ENCODE measurements around the gene ANKRD63.

The ANKRD63 gene

DNA sequence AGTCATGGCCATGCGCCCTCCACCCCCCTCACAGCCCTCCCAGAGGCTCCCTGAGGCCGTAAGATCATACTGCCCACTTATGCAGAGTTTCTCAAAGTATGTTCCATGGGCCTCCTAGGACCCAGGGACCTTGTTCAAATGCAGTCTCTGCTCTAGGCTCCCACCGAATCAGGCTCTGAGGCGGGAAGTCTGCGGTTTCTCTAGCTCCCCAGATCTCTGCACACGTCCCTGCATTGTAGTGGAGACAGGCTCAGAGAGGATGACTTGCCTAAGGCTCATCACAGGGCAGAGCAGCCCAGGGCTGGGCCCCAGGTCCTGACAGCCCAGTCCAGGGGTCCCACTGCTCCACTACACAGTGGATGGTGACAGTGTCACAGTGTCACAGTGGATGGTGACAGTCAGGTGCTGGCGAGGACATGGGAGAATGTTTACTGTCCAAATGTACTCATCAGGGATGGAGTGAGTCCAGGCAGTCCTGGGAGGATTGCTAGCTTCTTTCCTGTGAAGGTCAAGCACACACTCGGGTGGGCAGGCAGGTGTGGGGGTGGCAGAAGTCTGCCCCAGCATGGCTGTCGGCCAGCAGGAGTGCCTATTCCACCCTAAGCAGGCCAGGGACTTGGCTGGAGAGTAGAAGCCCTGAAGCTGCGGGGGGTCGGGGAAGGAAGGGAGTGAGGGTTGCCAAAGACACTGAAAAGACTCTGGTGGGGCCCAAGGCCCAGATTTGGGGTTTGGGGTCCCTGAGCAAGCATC lies 12.4 kb downstream of the ANKRD63 start:
- no peak overlapping the region for H3K9ac ChIP-seq (ENCODE audit: insufficient read length)
- no peak overlapping the region for H3K27ac ChIP-seq
- no peak for DNase-seq (ENCODE audit: low read depth, low spot score)
- TF ChIP-seq EZH2 (IDR thresholded peaks at IDR 0.05): no peak
- no peak for TF ChIP-seq FOXP2 (optimal IDR thresholded peaks at IDR 0.05; ENCODE audit: control extremely low read depth, extremely low read length, insufficient read depth)
- TF ChIP-seq POLR2AphosphoS5 (IDR thresholded peaks at IDR 0.05; ENCODE audit: borderline replicate concordance, low read depth, low read length): no peak
- no peaks in the 10 kb centered on the region for H3K9me3 ChIP-seq (ENCODE audit: low read depth, low read length)
- no peak overlapping the region for H3K4me3 ChIP-seq
- no peaks in the 10 kb centered on the region for H3K36me3 ChIP-seq (ENCODE audit: insufficient read depth, low read length)

- Histone ChIP-seq H3K4me3 (no peak overlapping the region), H3K27ac (no peak overlapping the region), H3K9me3 (ENCODE audit: low read depth, low read length) (no peaks in the 10 kb centered on the region), H3K36me3 (ENCODE audit: insufficient read depth, low read length) (no peaks in the 10 kb centered on the region), H3K9ac (ENCODE audit: insufficient read length) (no peak overlapping the region)
- TF ChIP-seq FOXP2 (optimal IDR thresholded peaks at IDR 0.05; ENCODE audit: control extremely low read depth, extremely low read length, insufficient read depth) (no peak), POLR2AphosphoS5 (IDR thresholded peaks at IDR 0.05; ENCODE audit: borderline replicate concordance, low read depth, low read length) (no peak), EZH2 (IDR thresholded peaks at IDR 0.05) (no peak)
- DNase-seq (ENCODE audit: low read depth, low spot score): no peak
Observed at GRCh38 chr15:40269604-40270003, 13.3 kb downstream of the ANKRD63 start.

DNA sequence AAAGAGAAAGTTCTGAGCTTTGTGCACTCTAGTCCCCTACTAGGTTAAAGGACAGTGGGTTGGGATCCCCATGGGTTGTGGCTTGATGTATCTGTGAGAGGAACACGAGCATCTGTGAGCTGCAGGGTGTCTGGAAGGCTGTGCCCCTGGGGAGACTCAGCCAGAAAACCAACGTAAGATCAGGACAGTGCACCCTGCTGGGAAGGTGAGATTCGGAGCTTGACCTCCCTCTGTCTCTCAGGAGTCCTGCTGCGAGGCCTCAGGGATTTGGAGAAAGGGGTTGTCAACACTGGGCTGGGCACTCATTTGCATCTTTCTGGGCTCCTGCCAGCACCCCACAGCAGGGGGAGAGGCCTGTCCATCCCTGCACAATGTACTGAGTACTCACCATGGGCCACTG lies 15.2 kb downstream of the ANKRD63 start:
- H3K36me3 ChIP-seq (ENCODE audit: insufficient read depth, low read length): no peaks in the 10 kb centered on the region
- no peak for TF ChIP-seq EZH2 (IDR thresholded peaks at IDR 0.05)
- TF ChIP-seq POLR2AphosphoS5 (IDR thresholded peaks at IDR 0.05; ENCODE audit: borderline replicate concordance, low read depth, low read length): no peak
- no peak for TF ChIP-seq FOXP2 (optimal IDR thresholded peaks at IDR 0.05; ENCODE audit: control extremely low read depth, extremely low read length, insufficient read depth)
- H3K9ac ChIP-seq (ENCODE audit: insufficient read length): no peak overlapping the region
- no peak overlapping the region for H3K4me3 ChIP-seq
- H3K9me3 ChIP-seq (ENCODE audit: low read depth, low read length): no peaks in the 10 kb centered on the region
- no peak for DNase-seq (ENCODE audit: low read depth, low spot score)
- no peak overlapping the region for H3K27ac ChIP-seq

- Histone ChIP-seq H3K27ac (0 out of 2 replicates have a peak overlapping the region, but pooled peaks have one; percentile 21), H3K9ac (ENCODE audit: insufficient read length) (no peak overlapping the region), H3K36me3 (ENCODE audit: insufficient read depth, low read length) (no peaks in the 10 kb centered on the region), H3K9me3 (ENCODE audit: low read depth, low read length) (no peaks in the 10 kb centered on the region), H3K4me3 (no peak overlapping the region)
- DNase-seq (ENCODE audit: low read depth, low spot score): no peak
- no peak for TF ChIP-seq FOXP2 (optimal IDR thresholded peaks at IDR 0.05; ENCODE audit: control extremely low read depth, extremely low read length, insufficient read depth)
- no peak; the same call in 1 of the 2 replicates for TF ChIP-seq POLR2AphosphoS5 (IDR thresholded peaks at IDR 0.05; ENCODE audit: borderline replicate concordance, low read depth, low read length)
- no peak for TF ChIP-seq EZH2 (IDR thresholded peaks at IDR 0.05)
Observed at GRCh38 chr15:40266828-40267304, 16.0 kb downstream of the ANKRD63 start.

- H3K27ac ChIP-seq: no peak overlapping the region
Observed at GRCh38 chr15:40265875-40266274, 17.0 kb downstream of the ANKRD63 start.

GRCh38 chr15:40265355-40265754 lies 17.5 kb downstream of the ANKRD63 start:
- no peak for DNase-seq (ENCODE audit: low read depth, low spot score)
- Histone ChIP-seq H3K27ac (no peak overlapping the region), H3K4me3 (no peak overlapping the region), H3K36me3 (ENCODE audit: insufficient read depth, low read length) (no peaks in the 10 kb centered on the region), H3K9ac (ENCODE audit: insufficient read length) (no peak overlapping the region), H3K9me3 (ENCODE audit: low read depth, low read length) (no peaks in the 10 kb centered on the region)
- TF ChIP-seq FOXP2 (optimal IDR thresholded peaks at IDR 0.05; ENCODE audit: control extremely low read depth, extremely low read length, insufficient read depth): no peak

More at GRCh38 chr15:40265875-40266274, 17.0 kb downstream of the ANKRD63 start:
- no peak for DNase-seq (ENCODE audit: low read depth, low spot score)
- TF ChIP-seq FOXP2 (optimal IDR thresholded peaks at IDR 0.05; ENCODE audit: control extremely low read depth, extremely low read length, insufficient read depth): no peak
- TF ChIP-seq EZH2 (IDR thresholded peaks at IDR 0.05): no peak
- TF ChIP-seq POLR2AphosphoS5 (IDR thresholded peaks at IDR 0.05; ENCODE audit: borderline replicate concordance, low read depth, low read length): no peak
- no peak overlapping the region for H3K4me3 ChIP-seq
- no peak overlapping the region for H3K9ac ChIP-seq (ENCODE audit: insufficient read length)
- no peaks in the 10 kb centered on the region for H3K36me3 ChIP-seq (ENCODE audit: insufficient read depth, low read length)
- H3K9me3 ChIP-seq (ENCODE audit: low read depth, low read length): no peaks in the 10 kb centered on the region

- no peak overlapping the region for H3K4me3 ChIP-seq
- DNase-seq (ENCODE audit: low read depth, low spot score): no peak
- H3K27ac ChIP-seq: peak overlapping the region; percentile 27; the same call in 1 of the 2 replicates
- H3K9ac ChIP-seq (ENCODE audit: insufficient read length): no peak overlapping the region
- H3K9me3 ChIP-seq (ENCODE audit: low read depth, low read length): no peaks in the 10 kb centered on the region
- TF ChIP-seq EZH2 (IDR thresholded peaks at IDR 0.05) (no peak), POLR2AphosphoS5 (IDR thresholded peaks at IDR 0.05; ENCODE audit: borderline replicate concordance, low read depth, low read length) (no peak), FOXP2 (optimal IDR thresholded peaks at IDR 0.05; ENCODE audit: control extremely low read depth, extremely low read length, insufficient read depth) (no peak)
- no peaks in the 10 kb centered on the region for H3K36me3 ChIP-seq (ENCODE audit: insufficient read depth, low read length)
Observed at GRCh38 chr15:40264321-40265153, 18.3 kb downstream of the ANKRD63 start.

GRCh38 chr15:40263024-40263754 lies 19.7 kb downstream of the ANKRD63 start:
- H3K27ac ChIP-seq: no peak overlapping the region
- H3K36me3 ChIP-seq (ENCODE audit: insufficient read depth, low read length): no peaks in the 10 kb centered on the region
- no peak overlapping the region for H3K4me3 ChIP-seq
- H3K9ac ChIP-seq (ENCODE audit: insufficient read length): no peak overlapping the region
- DNase-seq (ENCODE audit: low read depth, low spot score): no peak
- TF ChIP-seq POLR2AphosphoS5 (IDR thresholded peaks at IDR 0.05; ENCODE audit: borderline replicate concordance, low read depth, low read length) (no peak), FOXP2 (optimal IDR thresholded peaks at IDR 0.05; ENCODE audit: control extremely low read depth, extremely low read length, insufficient read depth) (no peak), EZH2 (IDR thresholded peaks at IDR 0.05) (no peak)
- H3K9me3 ChIP-seq (ENCODE audit: low read depth, low read length): no peaks in the 10 kb centered on the region
